K562 (cell line): Measurements from ENCODE around the gene CASP9. TPM values are rescaled to one million over a fixed set of nuclear protein-coding genes. Genes with fewer than 3 reads are reported as not detected.

Source experiments
- ATAC-seq: fragments of 200-7000 bp; cut with Tn5 transposase; 3 replicates; pipeline ENCODE4 v1.9.1; 2020; ENCODE audit warnings: moderate library complexity
- BruUV-seq: library from RNA; stranded (reverse); fragments of 400-500 nt; replicated peaks from 2 replicates; lab custom pipeline; 2021; lab: Mats Ljungman, UMichigan
- CTCF ChIA-PET: fragments of 300-600 bp; formaldehyde crosslinking; extraction: SDS; loops from one replicate; lab custom pipeline; 2021; ENCODE audit warnings: low intra/inter-chr PET ratio; lab: Yijun Ruan, JAX
- POLR2A ChIA-PET: fragments of 300-600, 350-650 bp; sonication (Branson Sonifier 250); formaldehyde crosslinking; extraction: SDS; loops from one replicate; lab custom pipeline; 2021; ENCODE audit warnings: antibody characterized with exemption, inconsistent platforms; lab: Yijun Ruan, JAX
- DNase-seq, 4 experiments: peaks; one replicate each; pipeline versions ENCODE4 v3.0.0 to v3.0.0-alpha.2; 2011 to 2018; ENCODE audit warnings: low spot score in 3 of 4, mixed read lengths in 3 of 4; ENCODE audit errors: extremely low read depth in 1 of 4
- FAIRE-seq: peaks from 2 replicates; lab custom pipeline; 2011; peaks lifted over from hg19 to GRCh38; lab: Jason Lieb, UNC
- H2AFZ ChIP-seq: 2 replicates; pipeline ENCODE4 v1.6.0; 2011; ENCODE audit warnings: low read depth, low read length, control low read depth, inconsistent platforms
- H3K27ac ChIP-seq: fragments of 200-600 bp; 3 replicates; pipeline ENCODE4 v1.8.0; 2011; ENCODE audit warnings: low read depth, mild to moderate bottlenecking, control low read depth, inconsistent platforms, low read length, moderate library complexity, mixed read lengths; ENCODE audit errors: extremely low read depth
- H3K27me3 ChIP-seq, 2 experiments: fragments of 300-600 bp in 1 of 2; 2 replicates in 1 of 2; 3 replicates in 1 of 2; pipeline versions ENCODE4 v1.6.0 to v1.8.0; 2011; ENCODE audit warnings: inconsistent platforms in 2 of 2, low read length in 2 of 2, mild to moderate bottlenecking in 1 of 2, mixed read lengths in 1 of 2, moderate library complexity in 1 of 2; ENCODE audit not compliant: control insufficient read depth in 2 of 2, insufficient read depth in 2 of 2
- H3K36me3 ChIP-seq: fragments of 300-600 bp; 3 replicates; pipeline ENCODE4 v1.8.0; 2011; ENCODE audit warnings: mild to moderate bottlenecking, low read length, inconsistent platforms; ENCODE audit not compliant: control insufficient read depth, insufficient read depth
- H3K4me1 ChIP-seq, 2 experiments: fragments of 200-600 bp in 1 of 2; replicated peaks in 1 of 2; 2 replicates in 1 of 2; 3 replicates in 1 of 2; pipeline versions ENCODE4 v1.5.1 to v1.8.0; 2011; ENCODE audit warnings: inconsistent platforms in 2 of 2, low read length in 2 of 2, mild to moderate bottlenecking in 1 of 2, mixed read lengths in 1 of 2, moderate library complexity in 1 of 2; ENCODE audit not compliant: control insufficient read depth in 2 of 2, insufficient read depth in 2 of 2
- H3K4me2 ChIP-seq: 2 replicates; pipeline ENCODE4 v1.6.1; 2011; ENCODE audit warnings: low read length, control low read depth, inconsistent platforms, mixed read lengths; ENCODE audit not compliant: insufficient read depth
- H3K4me3 ChIP-seq: fragments of 200-600 bp; sonication (generic), shearing (Covaris generic); 2 replicates; pipeline ENCODE4 v1.5.1; 2016; ENCODE audit warnings: control low read depth, inconsistent platforms
- H3K79me2 ChIP-seq: fragments of 200-600 bp; 3 replicates; pipeline ENCODE4 v1.8.0; 2011; ENCODE audit warnings: low read length, inconsistent platforms; ENCODE audit not compliant: control insufficient read depth, insufficient read depth
- H3K9ac ChIP-seq, 2 experiments: 2 replicates each; pipeline versions ENCODE4 v1.6.0 to v1.6.1; 2011; ENCODE audit warnings: low read depth in 2 of 2, low read length in 2 of 2, control low read depth in 1 of 2, inconsistent platforms in 1 of 2, mild to moderate bottlenecking in 1 of 2, mixed read lengths in 1 of 2; ENCODE audit not compliant: insufficient read depth in 1 of 2
- H3K9me1 ChIP-seq: one replicate; pipeline ENCODE4 v1.6.0; 2011; ENCODE audit warnings: inconsistent platforms, mild to moderate bottlenecking, low read length, moderate library complexity; ENCODE audit not compliant: control insufficient read depth, insufficient read depth
- H3K9me3 ChIP-seq: replicated peaks from 2 replicates; pipeline ENCODE4 v1.5.1; 2011; ENCODE audit warnings: low read depth, low read length, inconsistent platforms; ENCODE audit not compliant: control insufficient read depth, insufficient read depth
- H4K20me1 ChIP-seq: replicated peaks from 2 replicates; pipeline ENCODE4 v1.6.1; 2011; ENCODE audit warnings: low read length, inconsistent platforms, mixed read lengths; ENCODE audit not compliant: control insufficient read depth, insufficient read depth
- ADNP ChIP-seq: fragments of 200-800 bp; sonication (Bioruptor generic); IDR thresholded peaks from 2 replicates; pipeline ENCODE4 v1.6.1; 2016; ENCODE audit warnings: missing genetic modification characterization, missing compliant biosample characterization
- EGR1 ChIP-seq: fragments of 450-650 bp; conservative IDR thresholded peaks from 2 replicates; pipeline ENCODE4 v1.6.1; 2017; ENCODE audit warnings: mild to moderate bottlenecking
- FOXJ2 ChIP-seq: fragments of 200-800 bp; sonication (Bioruptor generic); IDR thresholded peaks from 2 replicates; pipeline ENCODE4 v1.6.1; 2016; ENCODE audit warnings: missing genetic modification characterization, missing compliant biosample characterization
- FOXJ3 ChIP-seq: sonication (generic); formaldehyde crosslinking; IDR thresholded peaks from 2 replicates; pipeline ENCODE4 v1.4.0; 2020; ENCODE audit warnings: mild to moderate bottlenecking, missing genetic modification reagents
- HDAC8 ChIP-seq: fragments of 450-650 bp; IDR thresholded peaks from 2 replicates; pipeline ENCODE4 v1.6.1; 2016; ENCODE audit warnings: mild to moderate bottlenecking, missing genetic modification characterization, moderate library complexity, missing compliant biosample characterization
- ILF3 ChIP-seq: fragments of 450-650 bp; IDR thresholded peaks from 2 replicates; pipeline ENCODE4 v1.6.1; 2018; ENCODE audit warnings: antibody characterized with exemption, mild to moderate bottlenecking, moderate library complexity, borderline replicate concordance
- NFIX ChIP-seq: fragments of 250-450 bp; sonication (Bioruptor Pico); IDR thresholded peaks from 2 replicates; pipeline ENCODE4 v1.4.0; 2020; ENCODE audit warnings: low read depth, mild to moderate bottlenecking, moderate library complexity
- RBM34 ChIP-seq: fragments of 200-400 bp; formaldehyde crosslinking; IDR thresholded peaks from 2 replicates; pipeline ENCODE4 v1.6.1; 2018; ENCODE audit warnings: low read length, borderline replicate concordance; ENCODE audit not compliant: insufficient read depth
- RCOR1 ChIP-seq, 2 experiments: IDR thresholded peaks; 2 replicates each; pipeline ENCODE4 v1.6.1; 2012; ENCODE audit warnings: low read depth in 2 of 2, low read length in 2 of 2, borderline replicate concordance in 1 of 2, improper control_type of control experiment in 1 of 2
- SMARCE1 ChIP-seq: fragments of 450-650 bp; IDR thresholded peaks from 2 replicates; pipeline ENCODE4 v1.7.1; 2016; ENCODE audit warnings: mild to moderate bottlenecking
- YY1 ChIP-seq, 3 experiments: IDR thresholded peaks; 2 replicates each; pipeline ENCODE4 v1.6.1; 2011; ENCODE audit warnings: low read length in 2 of 3, mild to moderate bottlenecking in 2 of 3, moderate library complexity in 2 of 3, borderline replicate concordance in 1 of 3, control low read depth in 1 of 3, low read depth in 1 of 3; ENCODE audit not compliant: insufficient read depth in 3 of 3, insufficient replicate concordance in 2 of 3, control insufficient read depth in 1 of 3, insufficient read length in 1 of 3; ENCODE audit errors: extremely low read depth in 1 of 3
- WGBS: fragments of 100-300 bp; shearing (Covaris generic); methylation state at CpG from one replicate; pipeline ENCODE4 v1.1.6; 2016; ENCODE audit warnings: low coverage, mixed read lengths; ENCODE audit not compliant: insufficient coverage; ENCODE audit errors: missing lambda C conversion rate; 5-methylcytosine and 5-hydroxymethylcytosine counted together
- in situ Hi-C: fragments of 300-500 bp; cut with MboI; formaldehyde crosslinking; loops from 4 replicates; pipeline ENCODE4 v1.15.0; 2018; ENCODE audit warnings: inconsistent platforms, mixed read lengths
- intact Hi-C: fragments of 100-400 bp; cut with micrococcal nuclease; formaldehyde crosslinking; loops from 2 replicates; pipeline ENCODE4 v1.14.2; 2022
- polyA plus RNA-seq, 8 experiments: library from polyadenylated mRNA; depleted of rRNA in 4 of 8; stranded (reverse) in 5 of 8; unstranded in 3 of 8; fragments of >200 nt; fragmentation: Nextera tagmentation in 2 of 8; fragmentation: Illumina TruSeq in 1 of 8; extraction: Ambion mirVana in 2 of 8; extraction: Trizol in 1 of 8; gene quantifications; 2 replicates each; pipeline versions ENCODE4 v1.2.1 to v1.2.3, GENCODE V29; 2011 to 2014; ENCODE audit warnings: inconsistent platforms in 1 of 8, missing spikeins in 1 of 8
- total RNA-seq, 7 experiments: library from RNA; depleted of rRNA in 6 of 7; stranded (reverse); fragments of >200 nt in 6 of 7; fragmentation: Illumina TruSeq in 2 of 7; extraction: Trizol in 2 of 7; gene quantifications; 2 replicates each; pipeline versions ENCODE4 v1.2.1 to v1.2.3, GENCODE V29; 2011 to 2021; ENCODE audit warnings: low replicate concordance in 1 of 7
- TF ChIP-seq, protein P1 (sequence below): sonication (generic); formaldehyde crosslinking; IDR thresholded peaks from 2 replicates; pipeline ENCODE4 v1.8.1; 2023; ENCODE audit warnings: mild to moderate bottlenecking, missing genetic modification reagents
- TF ChIP-seq, protein P2 (sequence below): sonication (generic); formaldehyde crosslinking; IDR thresholded peaks from 2 replicates; pipeline ENCODE4 v1.8.0; 2022; ENCODE audit warnings: mild to moderate bottlenecking, low read depth, missing genetic modification reagents
- TF ChIP-seq, protein P3 (sequence below): conservative IDR thresholded peaks from 2 replicates; pipeline ENCODE4 v1.6.1; 2011; ENCODE audit warnings: low read depth, mild to moderate bottlenecking, low read length; ENCODE audit not compliant: control insufficient read depth

Gene CASP9
- total and polyA plus RNA-seq, 9 of the 15 experiments (the other 6 are each of a cell fraction or from before 2014, with no cell fraction given), result 10.8 to 54.1 (median 30.7) TPM

DNA sequence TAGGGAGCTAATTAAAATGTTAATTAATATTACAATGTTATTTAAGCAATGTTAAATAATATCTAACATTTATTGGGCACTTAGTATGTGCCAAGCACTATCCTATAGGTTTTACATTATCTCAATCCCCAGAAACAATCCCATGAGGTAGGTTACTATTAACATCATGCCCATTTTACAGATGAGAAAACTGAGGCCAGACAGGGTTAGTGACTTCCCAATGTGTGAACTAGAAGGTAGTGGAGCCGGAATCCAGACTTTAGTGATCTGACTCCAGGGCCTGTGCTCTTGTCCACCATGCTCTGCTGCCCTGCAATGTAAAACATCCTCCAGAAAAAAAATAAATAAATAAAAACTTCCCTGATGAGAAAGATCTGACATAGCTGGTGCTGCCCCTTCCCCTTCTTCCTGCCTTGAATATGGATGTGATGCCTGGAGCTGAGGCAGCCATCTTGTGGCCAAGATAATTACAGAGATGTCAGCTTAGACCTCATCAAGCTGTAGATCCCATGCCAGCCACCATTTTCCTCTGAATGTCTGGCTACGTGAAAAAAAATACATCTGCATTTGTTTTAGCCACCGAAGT, 75.0 kb downstream of the CASP9 start:
- no peaks in the 10 kb centered on the region for H3K36me3 ChIP-seq
- H4K20me1 ChIP-seq, result no peaks in the 10 kb centered on the region
- 0 out of 2 replicates have a peak overlapping the region, but pooled peaks have one; percentile 46 for H2AFZ ChIP-seq
- peaks cover 7 to 12% of the 10 kb centered on the region in 2 experiments; a peak in 4 of 5 replicates for H3K4me1 ChIP-seq
- FAIRE-seq, result no peak
- DNase-seq, result peak in 1 of 4 experiments; percentile 8
- H3K9me3 ChIP-seq, result no peaks in the 10 kb centered on the region
- no peak overlapping the region for H3K27ac ChIP-seq
- no TSS peak for BruUV-seq
- no peak overlapping the region for H3K4me2 ChIP-seq
- no peaks in the 10 kb centered on the region for H3K27me3 ChIP-seq
- H3K4me3 ChIP-seq, result no peak overlapping the region
- no peaks in the 10 kb centered on the region for H3K79me2 ChIP-seq
- ATAC-seq, result no peak
- H3K9me1 ChIP-seq, result no peaks in the 10 kb centered on the region
- no peak overlapping the region for H3K9ac ChIP-seq
- in situ Hi-C loops (no loop called here), intact Hi-C loops (no loop called here)
- POLR2A ChIA-PET, result interaction anchor here (1.1 kb wide), 2 partner anchors 28 to 32 kb away, joined by 3 read pairs; no protein-coding TSS in a partner anchor
- CTCF ChIA-PET, result no interaction called here
- WGBS, result 46% methylated on average over 3 of the region's 3 CpGs
- TF ChIP-seq FOXJ2, result no peak
- peak in 1 of 3 experiments; percentile 65 for TF ChIP-seq YY1 (IDR thresholded peaks at IDR 0.05; ENCODE audit: borderline replicate concordance in 1 of 3, control insufficient read depth in 1 of 3, extremely low read depth in 1 of 3, insufficient read depth in 3 of 3, insufficient read length in 1 of 3, insufficient replicate concordance in 2 of 3, low read depth in 1 of 3, low read length in 2 of 3)
- TF ChIP-seq EGR1, result no peak
- TF ChIP-seq HDAC8 (tag), result no peak
- TF ChIP-seq SMARCE1, result no peak
- peak; percentile 97 for TF ChIP-seq ADNP (tag)
- TF ChIP-seq, protein P1, sequence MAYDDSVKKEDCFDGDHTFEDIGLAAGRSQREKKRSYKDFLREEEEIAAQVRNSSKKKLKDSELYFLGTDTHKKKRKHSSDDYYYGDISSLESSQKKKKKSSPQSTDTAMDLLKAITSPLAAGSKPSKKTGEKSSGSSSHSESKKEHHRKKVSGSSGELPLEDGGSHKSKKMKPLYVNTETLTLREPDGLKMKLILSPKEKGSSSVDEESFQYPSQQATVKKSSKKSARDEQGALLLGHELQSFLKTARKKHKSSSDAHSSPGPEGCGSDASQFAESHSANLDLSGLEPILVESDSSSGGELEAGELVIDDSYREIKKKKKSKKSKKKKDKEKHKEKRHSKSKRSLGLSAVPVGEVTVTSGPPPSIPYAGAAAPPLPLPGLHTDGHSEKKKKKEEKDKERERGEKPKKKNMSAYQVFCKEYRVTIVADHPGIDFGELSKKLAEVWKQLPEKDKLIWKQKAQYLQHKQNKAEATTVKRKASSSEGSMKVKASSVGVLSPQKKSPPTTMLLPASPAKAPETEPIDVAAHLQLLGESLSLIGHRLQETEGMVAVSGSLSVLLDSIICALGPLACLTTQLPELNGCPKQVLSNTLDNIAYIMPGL (CRISPR knock-in tag), result no peak
- TF ChIP-seq, protein P2, sequence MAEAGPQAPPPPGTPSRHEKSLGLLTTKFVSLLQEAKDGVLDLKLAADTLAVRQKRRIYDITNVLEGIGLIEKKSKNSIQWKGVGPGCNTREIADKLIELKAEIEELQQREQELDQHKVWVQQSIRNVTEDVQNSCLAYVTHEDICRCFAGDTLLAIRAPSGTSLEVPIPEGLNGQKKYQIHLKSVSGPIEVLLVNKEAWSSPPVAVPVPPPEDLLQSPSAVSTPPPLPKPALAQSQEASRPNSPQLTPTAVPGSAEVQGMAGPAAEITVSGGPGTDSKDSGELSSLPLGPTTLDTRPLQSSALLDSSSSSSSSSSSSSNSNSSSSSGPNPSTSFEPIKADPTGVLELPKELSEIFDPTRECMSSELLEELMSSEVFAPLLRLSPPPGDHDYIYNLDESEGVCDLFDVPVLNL (CRISPR knock-in tag), result no peak
- no peak for TF ChIP-seq FOXJ3 (CRISPR knock-in tag)
- TF ChIP-seq RBM34, result no peak
- TF ChIP-seq RCOR1 (IDR thresholded peaks at IDR 0.05; ENCODE audit: borderline replicate concordance in 1 of 2, low read depth in 2 of 2, low read length in 2 of 2), result peak in 1 of 2 experiments; percentile 82; a peak in 2 of 4 replicates
- TF ChIP-seq, protein P3, sequence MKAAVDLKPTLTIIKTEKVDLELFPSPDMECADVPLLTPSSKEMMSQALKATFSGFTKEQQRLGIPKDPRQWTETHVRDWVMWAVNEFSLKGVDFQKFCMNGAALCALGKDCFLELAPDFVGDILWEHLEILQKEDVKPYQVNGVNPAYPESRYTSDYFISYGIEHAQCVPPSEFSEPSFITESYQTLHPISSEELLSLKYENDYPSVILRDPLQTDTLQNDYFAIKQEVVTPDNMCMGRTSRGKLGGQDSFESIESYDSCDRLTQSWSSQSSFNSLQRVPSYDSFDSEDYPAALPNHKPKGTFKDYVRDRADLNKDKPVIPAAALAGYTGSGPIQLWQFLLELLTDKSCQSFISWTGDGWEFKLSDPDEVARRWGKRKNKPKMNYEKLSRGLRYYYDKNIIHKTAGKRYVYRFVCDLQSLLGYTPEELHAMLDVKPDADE, result no peak
- no peak for TF ChIP-seq NFIX
- TF ChIP-seq ILF3, result no peak
